Muscle of leg (tissue), 11 donors: Measurements from ENCODE around the gene CYSTM1. TPM values are rescaled to one million over a fixed set of nuclear protein-coding genes. Genes with fewer than 3 reads are reported as not detected.
"Not testable (repeated sequence)": the region's sequence is repeated elsewhere in the genome, so short reads cannot be mapped to it uniquely, and the experiment has no call there.

Experiments
- DNase-seq: peaks from one replicate; pipeline ENCODE4 v3.0.0; 2013
- H3K27ac ChIP-seq: one replicate; pipeline ENCODE4 v1.5.1; 2013; ENCODE audit warnings: mild to moderate bottlenecking, low read length, control low read depth
- H3K27me3 ChIP-seq: one replicate; pipeline ENCODE4 v1.6.1; 2013; ENCODE audit warnings: low read length; ENCODE audit not compliant: control insufficient read depth, insufficient read depth
- H3K36me3 ChIP-seq: one replicate; pipeline ENCODE4 v1.6.1; 2013; ENCODE audit warnings: low read length; ENCODE audit not compliant: control insufficient read depth, insufficient read depth
- H3K4me1 ChIP-seq: one replicate; pipeline ENCODE4 v1.6.1; 2013; ENCODE audit warnings: low read length; ENCODE audit not compliant: control insufficient read depth, insufficient read depth
- H3K4me3 ChIP-seq: one replicate; pipeline ENCODE4 v1.5.1; 2013; ENCODE audit warnings: low read length, control low read depth
- H3K9me3 ChIP-seq: replicated peaks from 2 replicates; pipeline ENCODE4 v1.6.1; 2013; ENCODE audit warnings: low read depth, low read length; ENCODE audit not compliant: control insufficient read depth
- WGBS: methylation state at CpG from one replicate; pipeline ENCODE4 v1.1.5; 2013; ENCODE audit warnings: missing lambda C conversion rate; ENCODE audit not compliant: insufficient coverage; 5-methylcytosine and 5-hydroxymethylcytosine counted together
- polyA plus RNA-seq, 8 donors: library from polyadenylated mRNA; unstranded; fragments of 120-200 nt; gene quantifications; one replicate each; pipeline versions ENCODE4 v1.2.1 to v1.2.3, GENCODE V29; 2013; ENCODE audit warnings: inconsistent platforms in 1 of 8, low replicate concordance in 1 of 8; ENCODE audit not compliant: insufficient read length in 8 of 8, insufficient read depth in 1 of 8
- total RNA-seq: library from RNA; stranded (reverse); fragments of 120-200 nt; gene quantifications from one replicate; pipeline ENCODE4 v1.2.4, GENCODE V29; 2013

Gene CYSTM1
- total and polyA plus RNA-seq, 9 donors = 20.0 to 36.5 (median 27.2) TPM

GRCh38 chr5:140186267-140186671 lies 11.3 kb downstream of the CYSTM1 start:
- Histone ChIP-seq H3K4me1 (peaks cover 6% of the 10 kb centered on the region), H3K36me3 (no peaks in the 10 kb centered on the region), H3K9me3 (no peaks in the 10 kb centered on the region), H3K4me3 (no peak overlapping the region), H3K27ac (no peak overlapping the region), H3K27me3 (no peaks in the 10 kb centered on the region)
- 62% methylated on average over 2 of the region's 5 CpGs for WGBS
- no peak for DNase-seq

- H3K4me1 ChIP-seq = no peaks in the 10 kb centered on the region
- no peak overlapping the region for H3K4me3 ChIP-seq
- H3K9me3 ChIP-seq = no peaks in the 10 kb centered on the region
- no CpG with 5 or more reads among the region's 2 CpGs for WGBS
- H3K27ac ChIP-seq = no peak overlapping the region
- H3K36me3 ChIP-seq = no peaks in the 10 kb centered on the region
- H3K27me3 ChIP-seq = no peaks in the 10 kb centered on the region
- no peak for DNase-seq
These were observed 14.3 kb downstream of the CYSTM1 start for GRCh38 chr5:140189253-140189652.

- WGBS = no CpG with 5 or more reads among the region's 3 CpGs
- H3K9me3 ChIP-seq = no peaks in the 10 kb centered on the region
- DNase-seq = no peak
- peaks cover 4% of the 10 kb centered on the region for H3K36me3 ChIP-seq
- no peak overlapping the region for H3K4me3 ChIP-seq
- H3K4me1 ChIP-seq = no peaks in the 10 kb centered on the region
- no peak overlapping the region for H3K27ac ChIP-seq
- no peaks in the 10 kb centered on the region for H3K27me3 ChIP-seq
These were observed 15.2 kb downstream of the CYSTM1 start for GRCh38 chr5:140189977-140190871.

GRCh38 chr5:140190872-140191218 lies 15.9 kb downstream of the CYSTM1 start:
- H3K27ac ChIP-seq = no peak overlapping the region
- 40% methylated on average over 1 of the region's 1 CpG for WGBS
- no peak overlapping the region for H3K4me3 ChIP-seq
- DNase-seq = no peak
- H3K36me3 ChIP-seq = peaks cover 4% of the 10 kb centered on the region
- no peaks in the 10 kb centered on the region for H3K27me3 ChIP-seq
- no peaks in the 10 kb centered on the region for H3K9me3 ChIP-seq
- no peaks in the 10 kb centered on the region for H3K4me1 ChIP-seq

- Histone ChIP-seq H3K4me3 (no peak overlapping the region), H3K27ac (no peak overlapping the region), H3K4me1 (no peaks in the 10 kb centered on the region), H3K27me3 (no peaks in the 10 kb centered on the region), H3K9me3 (no peaks in the 10 kb centered on the region), H3K36me3 (peaks cover 4% of the 10 kb centered on the region)
- WGBS = 85% methylated on average over 3 of the region's 5 CpGs
- no peak for DNase-seq
These were observed 17.9 kb downstream of the CYSTM1 start for GRCh38 chr5:140192715-140193430.

GRCh38 chr5:140194662-140195061 lies 19.7 kb downstream of the CYSTM1 start:
- Histone ChIP-seq H3K4me1 (no peaks in the 10 kb centered on the region), H3K4me3 (no peak overlapping the region), H3K36me3 (peaks cover 4% of the 10 kb centered on the region), H3K9me3 (no peaks in the 10 kb centered on the region), H3K27ac (no peak overlapping the region), H3K27me3 (no peaks in the 10 kb centered on the region)
- DNase-seq = no peak
- WGBS = 80% methylated on average over 1 of the region's 2 CpGs

GRCh38 chr5:140196115-140196814 lies 21.3 kb downstream of the CYSTM1 start:
- H3K4me1 ChIP-seq = no peaks in the 10 kb centered on the region
- no peak overlapping the region for H3K27ac ChIP-seq
- no peak for DNase-seq
- no CpG with 5 or more reads among the region's 2 CpGs for WGBS
- no peaks in the 10 kb centered on the region for H3K27me3 ChIP-seq
- no peak overlapping the region for H3K4me3 ChIP-seq
- H3K9me3 ChIP-seq = no peaks in the 10 kb centered on the region
- peaks cover 4% of the 10 kb centered on the region for H3K36me3 ChIP-seq

GRCh38 chr5:140197023-140197422 lies 22.0 kb downstream of the CYSTM1 start:
- 100% methylated on average over 1 of the region's 2 CpGs for WGBS
- H3K4me1 ChIP-seq = no peaks in the 10 kb centered on the region

GRCh38 chr5:140198915-140199314 lies 23.9 kb downstream of the CYSTM1 start:
- no CpG with 5 or more reads among the region's 1 CpG for WGBS
- H3K27ac ChIP-seq, H3K9me3 ChIP-seq, H3K27me3 ChIP-seq, H3K4me1 ChIP-seq, H3K36me3 ChIP-seq, H3K4me3 ChIP-seq, DNase-seq: not testable (repeated sequence)

More at GRCh38 chr5:140197023-140197422, 22.0 kb downstream of the CYSTM1 start:
- Histone ChIP-seq H3K27ac (no peak overlapping the region), H3K9me3 (no peaks in the 10 kb centered on the region), H3K27me3 (no peaks in the 10 kb centered on the region), H3K4me3 (no peak overlapping the region), H3K36me3 (peaks cover 4% of the 10 kb centered on the region)
- no peak for DNase-seq

GRCh38 chr5:140202078-140202477 lies 27.1 kb downstream of the CYSTM1 start:
- peaks cover 9% of the 10 kb centered on the region for H3K4me1 ChIP-seq
- no peak overlapping the region for H3K4me3 ChIP-seq
- 100% methylated on average over 1 of the region's 4 CpGs for WGBS
- H3K27ac ChIP-seq = no peak overlapping the region
- no peaks in the 10 kb centered on the region for H3K36me3 ChIP-seq
- H3K27me3 ChIP-seq = no peaks in the 10 kb centered on the region
- no peak for DNase-seq
- no peaks in the 10 kb centered on the region for H3K9me3 ChIP-seq
